ENCODE results near the gene ASMTL. TPM values are rescaled to one million over a fixed set of nuclear protein-coding genes. Genes with fewer than 3 reads are reported as not detected.
"Not testable (repeated sequence)": the region's sequence is repeated elsewhere in the genome, so short reads cannot be mapped to it uniquely, and the experiment has no call there.

The ASMTL gene
- total RNA-seq, 1 donor from 2014 or later: 56.6 TPM

GRCh38 chrX:1412551-1413161 lies 40.1 kb downstream of the ASMTL start:
- intact Hi-C loops (cut with micrococcal nuclease): no loop called here

GRCh38 chrX:1411326-1411725 lies 41.4 kb downstream of the ASMTL start:
- intact Hi-C loops (cut with micrococcal nuclease): no loop called here

DNA sequence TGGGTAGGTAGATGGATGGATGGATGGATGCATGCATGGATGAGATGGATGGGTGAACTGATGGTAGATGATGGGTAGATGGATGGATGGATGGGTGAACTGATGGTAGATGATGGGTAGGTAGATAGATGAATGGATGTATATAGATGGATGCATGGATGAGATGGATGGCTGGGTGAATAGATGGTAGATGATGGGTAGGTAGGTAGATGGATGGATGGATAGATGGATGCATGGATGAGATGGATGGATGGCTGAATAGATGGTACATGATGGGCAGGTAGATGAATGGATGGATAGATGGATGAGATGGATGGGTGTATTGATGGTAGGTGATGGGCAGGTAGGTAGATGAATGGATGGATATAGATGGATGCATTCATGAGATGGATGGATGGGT lies 45.7 kb downstream of the ASMTL start:
- intact Hi-C loops (cut with micrococcal nuclease): no loop called here

DNA sequence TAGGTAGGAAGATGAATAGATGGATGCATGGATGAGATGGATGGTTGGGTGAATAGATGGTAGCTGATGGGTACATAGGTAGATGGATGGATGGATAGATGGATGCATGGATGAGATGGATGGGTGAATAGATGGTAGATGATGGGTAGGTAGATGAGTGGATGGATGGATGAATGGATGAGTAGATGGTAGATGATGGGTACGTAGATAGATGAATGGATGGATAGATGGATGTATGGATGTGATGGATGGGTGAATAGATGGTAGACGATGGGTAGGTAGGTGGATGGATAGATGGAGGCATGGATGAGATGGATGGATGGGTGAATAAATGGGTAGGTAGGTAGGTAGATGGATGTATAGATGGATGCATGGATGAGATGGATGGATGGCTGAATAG lies 46.9 kb downstream of the ASMTL start:
- intact Hi-C loops (cut with micrococcal nuclease): not testable (repeated sequence)

DNA sequence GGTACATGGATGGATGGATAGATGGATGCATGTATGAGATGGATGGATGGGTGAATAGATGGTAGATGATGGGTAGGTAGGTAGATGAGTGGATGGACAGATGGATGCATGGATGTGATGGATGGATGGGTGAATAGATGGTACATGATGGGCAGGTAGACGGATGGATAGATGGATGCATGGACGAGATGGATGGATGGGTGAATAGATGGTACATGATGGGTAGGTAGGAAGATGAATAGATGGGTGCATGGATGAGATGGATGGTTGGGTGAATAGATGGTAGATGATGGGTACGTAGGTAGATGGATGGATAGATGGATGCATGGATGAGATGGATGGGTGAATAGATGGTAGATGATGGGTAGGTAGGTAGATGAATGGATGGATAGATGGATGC lies 48.8 kb downstream of the ASMTL start:
- intact Hi-C loops (cut with micrococcal nuclease): not testable (repeated sequence)

- intact Hi-C loops (cut with micrococcal nuclease): no loop called here
These were observed 49.5 kb downstream of the ASMTL start for GRCh38 chrX:1403228-1403627.

DNA sequence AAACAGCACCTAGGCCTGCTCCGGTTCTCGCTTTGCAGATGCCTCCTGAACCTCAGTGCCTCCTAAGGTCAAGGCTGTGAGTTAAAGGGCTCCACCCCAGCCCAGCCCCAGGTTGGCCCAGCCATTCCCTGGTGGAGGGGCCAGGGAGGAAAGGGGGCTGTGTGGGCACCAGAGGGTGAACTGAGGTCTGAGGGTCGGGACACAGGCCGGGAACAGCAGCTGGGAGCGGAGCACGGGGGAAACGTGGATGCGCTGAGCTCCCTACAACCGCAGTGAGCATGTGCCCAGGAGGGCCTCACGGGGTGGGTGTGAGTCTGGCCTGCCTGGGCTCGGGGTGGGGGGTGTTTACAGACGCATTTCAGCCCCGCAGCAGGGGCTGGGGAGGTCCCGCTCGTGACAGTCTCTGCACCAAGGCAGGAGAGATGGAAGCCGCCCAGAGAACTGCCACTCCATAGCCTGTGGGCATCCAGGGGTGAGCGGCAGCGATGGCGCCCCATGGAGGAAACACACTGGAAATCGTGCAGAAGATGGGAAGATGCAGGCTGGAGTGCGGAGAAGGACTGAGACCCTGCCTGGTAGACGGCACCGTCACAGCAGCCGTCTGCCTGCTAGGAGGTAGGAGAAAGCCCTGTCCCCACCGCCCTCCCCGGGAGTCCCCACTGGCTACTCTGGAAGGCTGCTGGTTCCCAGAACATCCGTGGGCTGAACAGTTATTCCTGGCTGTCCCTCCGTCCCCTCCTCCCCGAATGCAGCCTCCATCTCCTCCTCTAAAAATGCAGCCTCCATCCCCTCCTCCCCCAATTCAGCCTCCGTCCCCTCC lies 50.9 kb downstream of the ASMTL start:
- intact Hi-C loops (cut with micrococcal nuclease): no loop called here

DNA sequence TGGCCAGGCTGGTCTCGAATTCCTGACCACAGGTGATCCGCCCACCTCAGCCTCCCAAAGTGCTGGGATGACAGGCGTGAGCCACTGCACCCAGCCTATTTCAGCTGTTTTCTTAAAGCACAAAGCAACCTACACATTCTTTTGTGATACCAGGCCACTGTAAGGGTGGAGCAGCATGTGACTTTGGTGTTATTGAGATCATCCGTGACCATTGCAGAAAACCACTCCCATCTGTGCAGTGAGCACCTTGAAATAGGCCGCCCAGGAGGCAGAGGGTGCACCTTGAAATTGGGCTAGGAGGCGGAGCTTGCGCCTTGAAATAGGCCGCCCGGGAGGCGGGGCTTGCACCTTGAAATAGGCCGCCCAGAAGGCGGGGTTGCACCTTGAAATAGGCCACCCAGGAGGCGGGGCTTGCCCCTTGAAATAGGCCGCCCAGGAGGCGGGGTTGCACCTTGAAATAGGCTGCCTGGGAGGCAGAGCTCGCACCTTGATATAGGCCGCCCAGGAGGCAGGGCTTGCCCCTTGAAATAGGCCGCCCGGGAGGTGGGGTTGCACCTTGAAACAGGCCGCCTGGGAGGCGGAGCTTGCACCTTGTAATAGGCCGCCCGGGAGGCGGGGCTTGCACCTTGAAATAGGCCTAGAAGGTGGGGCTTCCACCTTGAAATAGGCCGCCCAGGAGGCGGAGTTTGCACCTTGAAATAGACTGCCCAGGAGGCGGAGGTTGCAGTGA lies 51.8 kb downstream of the ASMTL start:
- intact Hi-C loops (cut with micrococcal nuclease): no loop called here

GRCh38 chrX:1400049-1400448 lies 52.7 kb downstream of the ASMTL start:
- intact Hi-C loops (cut with micrococcal nuclease): no loop called here

GRCh38 chrX:1398431-1399340 lies 54.0 kb downstream of the ASMTL start:
- intact Hi-C loops (cut with micrococcal nuclease): no loop called here

DNA sequence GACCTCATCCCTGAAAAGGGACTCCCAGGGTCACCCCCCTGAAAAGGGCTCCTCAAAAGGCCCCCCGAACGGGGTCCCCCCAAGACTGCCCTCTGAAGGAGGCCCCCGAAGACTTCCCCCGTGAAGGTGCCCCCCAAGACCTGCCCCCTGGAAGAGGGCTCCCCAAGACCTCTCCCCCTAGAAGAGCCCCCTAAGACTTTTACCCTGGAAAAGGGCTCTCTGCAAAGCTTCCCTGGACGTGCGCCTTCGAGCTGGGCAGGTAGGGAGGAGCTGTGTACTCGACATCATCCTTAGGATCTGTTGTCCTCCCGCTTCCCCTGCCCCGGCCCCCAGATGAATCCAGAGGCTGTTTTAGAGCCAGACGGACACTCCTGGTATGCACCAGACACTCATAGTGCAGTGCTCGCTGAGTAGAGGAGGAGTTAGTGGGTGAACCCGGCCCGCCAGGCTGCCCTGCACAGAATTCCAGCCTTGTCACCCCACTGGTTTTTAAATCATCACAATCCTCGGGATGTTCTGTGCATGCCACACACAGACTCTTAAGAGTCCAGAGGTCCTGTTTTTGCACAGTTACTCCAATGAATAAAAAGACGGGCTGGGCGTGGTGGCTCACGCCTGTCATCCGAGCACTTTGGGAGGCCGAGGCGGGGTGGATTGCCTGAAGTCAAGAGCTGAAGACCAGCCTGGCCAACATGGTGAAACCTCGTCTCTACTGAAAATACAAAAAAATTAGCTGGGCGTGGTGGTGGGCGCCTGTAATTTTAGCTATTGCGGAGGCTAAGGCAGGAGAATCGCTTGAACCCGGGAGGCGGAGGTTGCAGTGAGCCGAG lies 55.1 kb downstream of the ASMTL start:
- intact Hi-C loops (cut with micrococcal nuclease): no loop called here

DNA sequence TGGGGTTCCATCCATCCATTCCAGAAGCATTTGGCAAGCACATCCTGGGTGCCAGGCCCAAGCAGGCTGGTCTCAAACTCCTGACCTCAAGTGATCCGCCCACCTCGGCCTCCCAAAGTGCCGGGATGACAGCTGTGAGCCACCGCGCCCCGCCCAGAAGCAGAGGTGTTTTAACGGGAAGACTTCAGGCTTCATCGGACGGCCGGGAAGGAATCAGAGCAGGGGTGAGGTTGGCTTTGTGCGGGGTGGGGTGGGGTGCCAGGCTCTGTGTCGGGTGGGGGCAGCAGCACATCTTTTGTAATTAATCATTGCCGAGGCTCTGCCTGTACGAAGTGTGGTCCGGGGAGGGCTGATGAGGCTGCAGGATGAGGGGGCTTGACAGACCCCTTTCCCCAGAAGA lies 55.7 kb downstream of the ASMTL start:
- intact Hi-C loops (cut with micrococcal nuclease): no loop called here

DNA sequence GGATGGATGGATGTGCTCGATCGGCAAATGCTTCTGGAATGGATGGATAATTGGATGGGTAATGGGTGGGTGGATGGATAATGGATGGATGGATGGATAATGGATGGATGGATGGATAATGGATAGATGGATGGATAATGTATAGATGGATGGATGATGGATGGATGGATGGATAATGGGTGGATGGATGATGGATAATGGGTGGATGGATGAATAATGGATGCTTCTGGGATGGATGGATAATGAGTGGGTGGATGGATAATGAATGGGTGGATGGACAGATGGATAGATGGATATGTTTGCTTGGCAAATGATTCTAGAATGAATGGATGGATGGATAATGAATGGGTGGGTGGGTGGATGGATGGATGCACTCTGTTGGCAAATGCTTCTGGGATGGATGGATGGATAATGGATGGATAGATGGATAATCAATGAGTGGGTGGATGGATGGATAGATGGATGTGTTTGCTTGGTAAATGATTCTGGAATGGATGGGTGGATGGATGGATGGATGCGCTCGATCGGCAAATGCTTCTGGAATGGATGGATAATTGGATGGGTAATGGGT lies 57.0 kb downstream of the ASMTL start:
- intact Hi-C loops (cut with micrococcal nuclease): no loop called here

DNA sequence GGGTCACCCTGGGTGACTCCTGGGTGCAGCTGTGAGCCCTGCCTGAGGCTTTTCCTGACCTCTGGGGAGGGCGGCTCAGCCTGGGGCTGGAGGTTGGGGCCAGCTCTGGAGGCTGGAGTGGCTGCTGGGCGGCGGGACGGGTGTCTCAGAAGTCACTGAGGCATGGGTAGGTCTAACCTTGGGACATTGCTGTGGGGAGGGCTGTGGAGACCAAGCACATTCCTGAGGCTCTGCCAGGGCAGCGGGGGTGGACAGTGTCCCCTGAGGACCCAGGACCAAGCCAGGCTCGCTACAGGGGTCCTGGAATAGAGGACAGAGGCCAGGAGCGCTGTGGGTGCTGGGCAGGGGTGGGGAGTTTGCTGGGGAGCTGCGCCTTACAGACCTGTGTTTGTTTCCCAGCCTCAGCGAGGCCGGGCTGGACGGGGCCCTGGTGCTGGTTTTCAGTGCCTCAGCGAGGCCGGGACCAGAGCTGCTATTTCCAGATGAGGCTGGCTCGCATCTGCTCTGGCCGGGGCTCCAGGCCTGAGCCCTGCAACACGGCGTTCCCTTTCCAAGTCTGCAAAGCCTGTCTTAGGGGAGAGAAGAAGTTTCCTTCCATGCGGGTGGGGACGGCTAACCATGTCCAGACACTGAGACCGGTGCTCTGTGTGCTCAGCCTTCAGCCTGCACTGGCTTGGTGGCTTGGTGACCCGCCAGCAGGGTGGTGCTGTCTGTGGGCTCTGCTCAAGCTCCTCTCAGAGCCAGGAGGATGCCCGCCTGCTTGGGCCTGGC lies 57.8 kb downstream of the ASMTL start:
- intact Hi-C loops (cut with micrococcal nuclease): loop anchor here (5.0 kb wide), 2 partner anchors 267 to 1297 kb away; partner anchors contain the start of gene CD99

- intact Hi-C loops (cut with micrococcal nuclease): loop anchor here (5.0 kb wide), 2 partner anchors 268 to 1298 kb away; partner anchors contain the start of gene CD99
These were observed 58.7 kb downstream of the ASMTL start for GRCh38 chrX:1393871-1394615.

DNA sequence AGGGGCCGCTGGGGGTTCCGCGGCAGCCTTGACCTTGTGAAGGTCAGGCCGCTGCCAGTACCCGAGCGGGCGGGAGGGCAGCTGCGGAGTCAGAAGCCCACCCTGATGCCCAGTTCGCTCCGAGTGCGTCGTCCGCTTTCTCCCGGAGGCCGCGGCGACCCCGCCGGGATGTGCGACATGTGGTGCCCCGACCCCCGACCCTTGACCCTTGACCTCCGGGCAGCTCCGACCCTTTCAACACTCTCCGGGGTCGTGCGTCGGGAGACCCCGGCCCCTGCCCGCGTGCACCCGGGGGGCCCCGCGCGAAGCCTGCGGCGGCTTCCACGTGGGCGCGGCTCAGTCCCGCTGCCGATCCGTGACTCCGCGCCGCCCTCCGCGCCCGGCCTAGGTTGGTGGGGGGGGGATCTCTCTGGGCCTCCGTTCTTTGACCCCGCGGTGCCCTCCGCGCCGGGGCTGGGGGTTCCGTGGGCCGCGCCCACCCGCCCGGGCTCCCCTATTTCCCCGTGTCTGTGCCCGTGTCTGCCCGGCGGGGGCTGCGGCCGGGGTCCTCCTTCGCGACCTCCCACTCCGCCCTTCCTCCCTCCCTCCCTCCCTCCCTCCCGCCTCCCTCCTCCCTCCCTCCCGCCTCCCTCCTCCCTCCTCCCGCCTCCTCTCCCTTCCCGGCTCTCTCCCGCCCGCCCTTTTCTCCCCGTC lies 60.2 kb downstream of the ASMTL start:
- intact Hi-C loops (cut with micrococcal nuclease): loop anchor here (1.0 to 5.0 kb wide), 9 partner anchors 61 to 1300 kb away; partner anchors contain the start of genes AKAP17A, CD99 and CRLF2

DNA sequence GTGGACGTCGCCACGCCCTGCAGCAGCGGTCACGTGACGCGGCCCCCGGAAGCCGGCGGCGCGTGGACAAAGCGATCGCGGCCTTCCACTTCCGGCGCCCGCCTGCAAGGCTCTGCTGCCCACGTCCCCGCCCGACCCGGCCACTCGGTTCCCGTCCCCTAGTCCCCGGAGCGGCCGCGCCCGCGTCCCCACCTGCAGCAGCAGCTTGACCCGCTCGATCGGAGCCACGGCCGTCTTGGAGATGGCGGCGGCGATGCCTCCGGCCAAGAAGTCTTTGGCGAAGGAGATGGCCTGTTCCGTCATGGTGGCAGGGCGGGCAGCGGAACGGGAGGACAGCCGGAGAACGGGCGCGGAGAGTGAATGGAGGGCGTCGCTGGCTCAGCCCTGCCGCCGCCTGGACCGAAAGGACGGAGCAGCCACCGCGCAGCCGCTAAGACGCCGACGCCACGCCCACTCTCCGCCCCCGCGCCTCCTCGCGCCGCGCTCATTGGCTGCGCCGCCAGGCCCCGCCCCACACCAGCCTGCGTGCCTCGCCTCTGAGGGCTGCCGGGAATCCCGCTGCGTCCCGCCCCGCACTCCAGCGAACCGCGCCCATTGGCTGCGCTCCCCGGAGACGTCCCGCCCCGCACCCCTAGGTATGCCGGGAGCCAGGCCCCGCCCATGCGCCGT lies 60.9 kb downstream of the ASMTL start, which contains the start of gene SLC25A6:
Gene SLC25A6, minus strand, starts transcription at position 407 of the 669 bp plus-strand sequence. Its CDS starts 104 bp downstream, at position 303.
- intact Hi-C loops (cut with micrococcal nuclease): loop anchor here (1.0 to 5.0 kb wide), 10 partner anchors 61 to 1300 kb away; partner anchors contain the start of genes AKAP17A, CD99, CRLF2 and P2RY8
